ENCODE results near the gene GPR3.
A peak's percentile ranks its signal among the peaks of the same experiment; 100 is the strongest.

Gene GPR3

DNA sequence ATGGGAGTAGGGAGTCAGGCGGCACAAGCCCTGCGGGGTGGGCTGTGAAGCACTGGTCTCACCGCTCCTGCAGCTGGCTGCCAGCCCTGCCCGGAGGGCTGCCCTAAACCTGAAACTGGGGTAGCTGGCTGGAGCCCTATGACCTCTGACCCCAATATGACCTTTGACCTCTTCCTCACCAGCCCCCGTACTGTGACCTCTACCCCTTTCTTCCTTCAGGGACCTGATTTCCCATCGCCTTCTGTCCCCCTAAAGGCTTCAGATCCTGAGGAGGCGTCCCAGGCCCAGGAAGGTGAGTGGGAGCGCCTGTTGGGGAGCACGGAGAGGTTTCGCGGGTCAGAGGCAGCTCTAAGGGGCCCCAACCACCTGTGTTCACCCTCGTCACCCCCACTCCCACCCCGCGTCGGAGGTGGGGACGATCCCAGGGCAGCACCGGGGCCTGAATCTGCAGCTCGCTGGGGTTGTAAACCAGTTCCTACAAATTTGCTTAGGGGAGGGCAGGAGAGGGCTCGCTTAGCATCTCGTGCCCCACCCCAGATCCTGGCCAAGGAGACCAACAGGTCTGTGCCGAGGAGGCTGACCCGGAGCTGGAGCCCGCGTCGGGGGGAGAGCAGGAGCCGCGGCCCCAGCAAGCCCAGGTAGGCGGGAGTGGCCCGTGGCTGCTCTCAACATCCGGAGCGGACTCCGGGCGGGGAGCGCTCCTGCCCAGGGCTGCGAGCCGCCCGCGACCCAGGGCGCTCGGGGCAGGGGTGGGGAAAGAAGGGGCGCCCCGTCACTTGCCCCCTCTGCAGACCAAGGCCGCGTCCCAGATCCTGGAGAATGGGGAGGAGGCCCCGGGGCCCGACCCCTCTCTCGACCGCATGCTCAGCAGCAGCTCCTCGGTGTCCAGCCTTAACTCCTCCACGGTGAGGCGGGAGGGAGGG is 43.3 kb upstream of the GPR3 start:
- ChIA-PET CTCF (interaction anchor here (0.7 to 2.2 kb wide), 7 partner anchors 9 to 671 kb away, joined by 3 to 8 read pairs (median 3); no protein-coding TSS in a partner anchor), POLR2A (no interaction called here)
- DNase-seq, result peak in 2 of 3 donors; percentile 45 to 50
- H3K4me1 ChIP-seq (ENCODE audit: control extremely low read depth in 1 of 4, control insufficient read depth in 4 of 4, insufficient read depth in 4 of 4, low read length in 3 of 4), result peaks cover 0 to 14% (median 6%) of the 10 kb centered on the region in 4 experiments
- WGBS (ENCODE audit: insufficient coverage), result 53% methylated on average over 33 of the region's 51 CpGs
- peaks cover 0 to 61% (median 26%) of the 10 kb centered on the region in 4 experiments for H3K36me3 ChIP-seq (ENCODE audit: control insufficient read depth in 4 of 4, insufficient read depth in 4 of 4, low read length in 3 of 4)
- H3K4me3 ChIP-seq (ENCODE audit: control insufficient read depth in 1 of 7, extremely low read depth in 1 of 7, insufficient read depth in 4 of 7, low read depth in 2 of 7, low read length in 6 of 7), result peak overlapping the region in 6 of 7 experiments; percentile 1 to 64 (median 52)
- H3K27me3 ChIP-seq (replicated peaks in 2 of 5; ENCODE audit: control insufficient read depth in 4 of 5, insufficient read depth in 5 of 5, low read length in 4 of 5), result no peaks in the 10 kb centered on the region
- H3K27ac ChIP-seq (ENCODE audit: insufficient read depth in 1 of 2, low read depth in 1 of 2, low read length in 2 of 2, poor library complexity in 1 of 2, severe bottlenecking in 2 of 2), result no peak overlapping the region
- no peaks in the 10 kb centered on the region for H3K9me3 ChIP-seq (ENCODE audit: control extremely low read depth in 1 of 5, control insufficient read depth in 4 of 5, insufficient read depth in 2 of 5, low read depth in 1 of 5, low read length in 4 of 5)

DNA sequence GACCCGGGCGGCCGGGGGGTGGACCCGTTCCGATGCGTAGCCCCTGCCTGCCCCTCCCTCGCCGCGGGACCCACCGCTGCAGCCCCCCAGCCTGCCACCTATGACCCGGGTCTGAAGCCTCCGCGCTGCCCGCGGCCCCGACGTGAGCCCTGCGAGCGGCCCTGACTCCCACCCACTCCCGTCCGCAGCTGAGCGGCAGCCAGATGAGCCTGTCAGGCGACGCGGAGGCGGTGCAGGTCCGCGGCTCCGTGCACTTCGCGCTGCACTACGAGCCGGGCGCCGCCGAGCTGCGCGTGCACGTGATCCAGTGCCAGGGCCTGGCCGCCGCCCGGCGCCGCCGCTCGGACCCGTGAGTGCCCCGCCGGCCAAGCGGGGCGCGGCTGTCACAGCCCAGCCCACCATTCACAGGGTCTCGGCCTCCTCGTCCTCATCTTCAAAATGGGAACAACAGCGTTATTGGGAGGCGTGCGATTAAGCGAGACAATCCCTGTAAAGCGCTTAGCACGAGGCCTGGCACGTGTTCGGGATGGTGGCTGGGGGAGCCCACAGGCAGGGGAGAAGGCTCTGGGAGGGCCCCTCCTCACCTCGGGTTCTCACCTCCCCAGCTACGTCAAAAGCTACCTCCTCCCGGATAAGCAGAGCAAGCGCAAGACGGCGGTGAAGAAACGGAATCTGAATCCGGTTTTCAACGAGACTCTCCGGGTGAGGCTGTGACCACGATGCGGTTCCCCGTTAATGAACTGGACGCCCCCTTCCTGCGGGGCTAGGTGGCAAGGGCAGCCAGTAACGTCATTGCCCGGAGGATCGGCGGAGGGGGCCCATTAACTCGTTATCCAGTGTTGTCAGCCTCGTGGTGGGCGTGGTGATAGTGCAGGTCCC is 42.4 kb upstream of the GPR3 start:
- DNase-seq, result peak in 2 of 3 donors; percentile 56 to 65
- CTCF ChIA-PET, result interaction anchor here (0.8 to 2.2 kb wide), 6 partner anchors 8 to 238 kb away, joined by 3 to 8 read pairs (median 4); no protein-coding TSS in a partner anchor
- no peaks in the 10 kb centered on the region for H3K9me3 ChIP-seq (ENCODE audit: control extremely low read depth in 1 of 5, control insufficient read depth in 4 of 5, insufficient read depth in 2 of 5, low read depth in 1 of 5, low read length in 4 of 5)
- peak overlapping the region in 3 of 7 experiments; percentile 58 to 64 (median 62) for H3K4me3 ChIP-seq (ENCODE audit: control insufficient read depth in 1 of 7, extremely low read depth in 1 of 7, insufficient read depth in 4 of 7, low read depth in 2 of 7, low read length in 6 of 7)
- peaks cover 0 to 58% (median 25%) of the 10 kb centered on the region in 4 experiments for H3K36me3 ChIP-seq (ENCODE audit: control insufficient read depth in 4 of 4, insufficient read depth in 4 of 4, low read length in 3 of 4)
- POLR2A ChIA-PET, result interaction anchor here (0.6 kb wide), 1 partner anchor 40 kb away, joined by 3 read pairs; no protein-coding TSS in a partner anchor
- WGBS (ENCODE audit: insufficient coverage), result 80% methylated on average over 82 of the region's 84 CpGs
- H3K4me1 ChIP-seq (ENCODE audit: control extremely low read depth in 1 of 4, control insufficient read depth in 4 of 4, insufficient read depth in 4 of 4, low read length in 3 of 4), result peaks cover 0 to 14% (median 4%) of the 10 kb centered on the region in 4 experiments
- no peaks in the 10 kb centered on the region for H3K27me3 ChIP-seq (replicated peaks in 2 of 5; ENCODE audit: control insufficient read depth in 4 of 5, insufficient read depth in 5 of 5, low read length in 4 of 5)
- no peak overlapping the region for H3K27ac ChIP-seq (ENCODE audit: insufficient read depth in 1 of 2, low read depth in 1 of 2, low read length in 2 of 2, poor library complexity in 1 of 2, severe bottlenecking in 2 of 2)

DNA sequence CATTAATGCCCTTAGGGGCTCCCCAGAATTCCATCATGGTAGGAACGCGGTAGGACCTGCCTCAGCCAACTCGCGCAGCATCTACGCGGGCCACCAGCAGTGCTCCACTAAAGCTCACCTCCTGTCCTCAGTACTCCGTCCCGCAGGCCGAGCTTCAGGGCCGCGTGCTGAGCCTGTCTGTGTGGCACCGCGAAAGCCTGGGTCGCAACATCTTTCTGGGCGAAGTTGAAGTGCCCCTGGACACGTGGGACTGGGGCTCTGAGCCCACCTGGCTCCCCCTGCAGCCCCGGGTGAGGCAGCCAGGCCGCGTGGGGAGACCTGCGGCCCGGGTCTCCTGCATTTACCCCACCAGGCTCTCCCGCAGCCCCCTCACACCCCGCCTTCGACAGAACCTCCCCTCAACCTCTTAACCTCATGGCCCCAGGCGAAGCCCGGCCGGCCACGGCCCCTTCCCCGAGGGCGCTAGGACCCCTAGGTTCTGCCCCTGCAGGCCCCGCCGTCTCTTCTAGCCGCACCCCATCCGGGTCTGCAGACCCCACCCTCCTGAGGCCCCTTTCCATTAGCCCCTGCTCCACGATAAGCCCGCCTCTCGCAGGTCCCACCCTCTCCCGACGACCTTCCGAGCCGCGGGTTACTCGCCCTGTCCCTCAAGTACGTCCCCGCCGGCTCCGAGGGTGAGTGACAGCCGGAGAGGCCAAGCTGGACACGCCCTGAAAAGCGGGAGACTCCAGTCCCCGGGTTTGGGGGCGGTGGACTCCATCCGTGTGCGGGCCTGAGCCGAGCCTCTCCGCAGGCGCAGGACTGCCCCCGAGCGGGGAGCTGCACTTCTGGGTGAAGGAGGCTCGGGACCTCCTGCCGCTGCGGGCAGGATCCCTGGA is 41.5 kb upstream of the GPR3 start:
- Histone ChIP-seq H3K9me3 (ENCODE audit: control extremely low read depth in 1 of 5, control insufficient read depth in 4 of 5, insufficient read depth in 2 of 5, low read depth in 1 of 5, low read length in 4 of 5) (no peaks in the 10 kb centered on the region), H3K36me3 (ENCODE audit: control insufficient read depth in 4 of 4, insufficient read depth in 4 of 4, low read length in 3 of 4) (peaks cover 0 to 57% (median 24%) of the 10 kb centered on the region in 4 experiments), H3K4me3 (ENCODE audit: control insufficient read depth in 1 of 7, extremely low read depth in 1 of 7, insufficient read depth in 4 of 7, low read depth in 2 of 7, low read length in 6 of 7) (no peak overlapping the region), H3K27ac (ENCODE audit: insufficient read depth in 1 of 2, low read depth in 1 of 2, low read length in 2 of 2, poor library complexity in 1 of 2, severe bottlenecking in 2 of 2) (no peak overlapping the region), H3K4me1 (ENCODE audit: control extremely low read depth in 1 of 4, control insufficient read depth in 4 of 4, insufficient read depth in 4 of 4, low read length in 3 of 4) (peaks cover 0 to 11% (median 3%) of the 10 kb centered on the region in 4 experiments), H3K27me3 (replicated peaks in 2 of 5; ENCODE audit: control insufficient read depth in 4 of 5, insufficient read depth in 5 of 5, low read length in 4 of 5) (no peaks in the 10 kb centered on the region)
- ChIA-PET CTCF (interaction anchor here (0.8 to 10.3 kb wide), 3 partner anchors 7 to 37 kb away, joined by 5 to 102 read pairs (median 7); partner anchors contain the start of gene SYTL1), POLR2A (no interaction called here)
- DNase-seq, result no peak
- WGBS (ENCODE audit: insufficient coverage), result 94% methylated on average over 44 of the region's 62 CpGs

DNA sequence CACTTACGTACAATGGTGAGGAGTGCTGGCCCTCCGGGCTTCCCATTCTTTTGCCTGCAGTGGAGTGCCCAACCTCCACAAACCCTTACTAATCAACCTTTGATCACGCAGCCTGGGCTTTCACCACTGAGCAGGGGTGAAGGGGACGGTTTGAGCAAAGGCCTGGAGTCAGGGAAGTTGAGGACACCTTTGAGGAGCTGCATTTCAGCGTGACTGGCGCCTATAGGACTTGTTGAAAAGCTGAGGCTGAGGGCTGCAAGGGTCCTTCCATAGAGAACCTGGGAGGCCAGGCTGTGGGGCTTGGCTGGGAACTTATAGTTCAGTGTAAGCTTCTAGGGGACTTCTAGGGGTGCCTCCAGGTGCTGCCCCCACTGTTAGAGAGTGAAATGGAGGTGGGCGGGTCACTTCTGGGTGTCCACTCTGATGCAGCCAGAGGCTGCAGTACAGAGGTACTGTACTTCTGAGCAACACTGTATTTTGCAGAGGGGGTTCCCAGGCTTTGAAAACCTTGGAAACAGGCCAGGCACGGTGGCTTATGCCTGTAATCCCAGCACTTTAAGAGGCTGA is 40.8 kb upstream of the GPR3 start:
- Histone ChIP-seq H3K36me3 (ENCODE audit: control insufficient read depth in 4 of 4, insufficient read depth in 4 of 4, low read length in 3 of 4) (peaks cover 0 to 57% (median 21%) of the 10 kb centered on the region in 4 experiments), H3K4me3 (ENCODE audit: control insufficient read depth in 1 of 7, extremely low read depth in 1 of 7, insufficient read depth in 4 of 7, low read depth in 2 of 7, low read length in 6 of 7) (no peak overlapping the region), H3K27ac (ENCODE audit: insufficient read depth in 1 of 2, low read depth in 1 of 2, low read length in 2 of 2, poor library complexity in 1 of 2, severe bottlenecking in 2 of 2) (no peak overlapping the region), H3K9me3 (ENCODE audit: control extremely low read depth in 1 of 5, control insufficient read depth in 4 of 5, insufficient read depth in 2 of 5, low read depth in 1 of 5, low read length in 4 of 5) (no peaks in the 10 kb centered on the region), H3K4me1 (ENCODE audit: control extremely low read depth in 1 of 4, control insufficient read depth in 4 of 4, insufficient read depth in 4 of 4, low read length in 3 of 4) (peaks cover 0 to 13% (median 5%) of the 10 kb centered on the region in 4 experiments), H3K27me3 (replicated peaks in 2 of 5; ENCODE audit: control insufficient read depth in 4 of 5, insufficient read depth in 5 of 5, low read length in 4 of 5) (no peaks in the 10 kb centered on the region)
- CTCF ChIA-PET, result interaction anchor here (0.8 to 10.3 kb wide), 4 partner anchors 7 to 36 kb away, joined by 3 to 102 read pairs (median 6); partner anchors contain the start of gene SYTL1
- POLR2A ChIA-PET, result no interaction called here
- WGBS (ENCODE audit: insufficient coverage), result 88% methylated on average over 3 of the region's 8 CpGs
- DNase-seq, result no peak

DNA sequence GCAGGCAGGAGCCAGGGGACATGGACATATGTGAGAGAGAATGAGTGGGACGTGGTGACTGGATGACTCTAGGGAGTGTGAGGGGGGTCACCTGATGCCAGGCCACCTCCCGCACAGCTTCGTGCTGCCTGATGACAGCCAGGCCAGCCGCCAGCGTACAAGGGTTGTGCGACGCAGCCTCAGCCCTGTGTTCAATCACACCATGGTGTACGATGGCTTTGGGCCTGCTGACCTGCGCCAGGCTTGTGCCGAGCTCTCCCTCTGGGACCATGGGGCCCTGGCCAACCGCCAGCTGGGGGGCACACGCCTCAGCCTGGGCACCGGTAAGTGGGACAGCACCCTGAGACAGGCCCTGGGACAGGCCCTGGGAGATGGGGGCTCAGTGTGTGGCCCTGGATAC is 39.3 kb upstream of the GPR3 start:
- no peaks in the 10 kb centered on the region for H3K9me3 ChIP-seq (ENCODE audit: control extremely low read depth in 1 of 5, control insufficient read depth in 4 of 5, insufficient read depth in 2 of 5, low read depth in 1 of 5, low read length in 4 of 5)
- H3K4me3 ChIP-seq (ENCODE audit: control insufficient read depth in 1 of 7, extremely low read depth in 1 of 7, insufficient read depth in 4 of 7, low read depth in 2 of 7, low read length in 6 of 7), result no peak overlapping the region
- WGBS (ENCODE audit: insufficient coverage), result 96% methylated on average over 13 of the region's 13 CpGs
- H3K36me3 ChIP-seq (ENCODE audit: control insufficient read depth in 4 of 4, insufficient read depth in 4 of 4, low read length in 3 of 4), result peaks cover 0 to 50% (median 16%) of the 10 kb centered on the region in 4 experiments
- no peaks in the 10 kb centered on the region for H3K27me3 ChIP-seq (replicated peaks in 2 of 5; ENCODE audit: control insufficient read depth in 4 of 5, insufficient read depth in 5 of 5, low read length in 4 of 5)
- CTCF ChIA-PET, result interaction anchor here (0.8 to 10.3 kb wide), 5 partner anchors 9 to 41 kb away, joined by 3 to 102 read pairs (median 4); partner anchors contain the start of genes FCN3 and SYTL1
- H3K4me1 ChIP-seq (ENCODE audit: control extremely low read depth in 1 of 4, control insufficient read depth in 4 of 4, insufficient read depth in 4 of 4, low read length in 3 of 4), result peaks cover 0 to 27% (median 16%) of the 10 kb centered on the region in 4 experiments
- DNase-seq, result no peak
- no peak overlapping the region for H3K27ac ChIP-seq (ENCODE audit: insufficient read depth in 1 of 2, low read depth in 1 of 2, low read length in 2 of 2, poor library complexity in 1 of 2, severe bottlenecking in 2 of 2)
- POLR2A ChIA-PET, result no interaction called here

DNA sequence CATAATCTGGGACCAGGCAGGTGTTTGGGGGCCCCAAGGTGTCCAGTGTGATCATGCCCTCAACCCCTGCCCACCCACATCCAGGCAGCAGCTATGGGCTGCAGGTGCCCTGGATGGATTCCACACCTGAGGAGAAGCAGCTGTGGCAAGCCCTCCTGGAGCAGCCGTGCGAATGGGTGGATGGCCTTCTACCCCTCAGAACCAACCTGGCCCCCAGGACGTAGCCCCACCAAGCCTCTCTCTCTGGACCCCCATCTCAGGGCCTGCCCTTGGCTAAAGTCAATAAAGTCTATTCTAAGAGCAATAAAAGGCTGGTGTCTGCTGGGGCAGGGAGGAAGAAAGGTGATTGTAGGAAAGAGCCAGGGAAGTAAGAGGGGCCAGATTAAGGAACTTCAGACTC is 38.8 kb upstream of the GPR3 start:
- WGBS (ENCODE audit: insufficient coverage), result no CpG with 5 or more reads among the region's 3 CpGs
- peaks cover 0 to 26% (median 16%) of the 10 kb centered on the region in 4 experiments for H3K4me1 ChIP-seq (ENCODE audit: control extremely low read depth in 1 of 4, control insufficient read depth in 4 of 4, insufficient read depth in 4 of 4, low read length in 3 of 4)
- ChIA-PET POLR2A (no interaction called here), CTCF (interaction anchor here (0.8 to 10.3 kb wide), 7 partner anchors 9 to 57 kb away, joined by 3 to 102 read pairs (median 4); partner anchors contain the start of gene SYTL1)
- H3K9me3 ChIP-seq (ENCODE audit: control extremely low read depth in 1 of 5, control insufficient read depth in 4 of 5, insufficient read depth in 2 of 5, low read depth in 1 of 5, low read length in 4 of 5), result no peaks in the 10 kb centered on the region
- H3K27me3 ChIP-seq (replicated peaks in 2 of 5; ENCODE audit: control insufficient read depth in 4 of 5, insufficient read depth in 5 of 5, low read length in 4 of 5), result no peaks in the 10 kb centered on the region
- no peak overlapping the region for H3K4me3 ChIP-seq (ENCODE audit: control insufficient read depth in 1 of 7, extremely low read depth in 1 of 7, insufficient read depth in 4 of 7, low read depth in 2 of 7, low read length in 6 of 7)
- peaks cover 0 to 50% (median 16%) of the 10 kb centered on the region in 4 experiments for H3K36me3 ChIP-seq (ENCODE audit: control insufficient read depth in 4 of 4, insufficient read depth in 4 of 4, low read length in 3 of 4)
- no peak for DNase-seq
- H3K27ac ChIP-seq (ENCODE audit: insufficient read depth in 1 of 2, low read depth in 1 of 2, low read length in 2 of 2, poor library complexity in 1 of 2, severe bottlenecking in 2 of 2), result no peak overlapping the region
